ENCODE results near the gene HS2ST1. TPM values are rescaled to one million over a fixed set of nuclear protein-coding genes. Genes with fewer than 3 reads are reported as not detected.
"Not testable (repeated sequence)": the region's sequence is repeated elsewhere in the genome, so short reads cannot be mapped to it uniquely, and the experiment has no call there.

HS2ST1 gene
- polyA plus RNA-seq, 1 experiment = 22.4 TPM

DNA sequence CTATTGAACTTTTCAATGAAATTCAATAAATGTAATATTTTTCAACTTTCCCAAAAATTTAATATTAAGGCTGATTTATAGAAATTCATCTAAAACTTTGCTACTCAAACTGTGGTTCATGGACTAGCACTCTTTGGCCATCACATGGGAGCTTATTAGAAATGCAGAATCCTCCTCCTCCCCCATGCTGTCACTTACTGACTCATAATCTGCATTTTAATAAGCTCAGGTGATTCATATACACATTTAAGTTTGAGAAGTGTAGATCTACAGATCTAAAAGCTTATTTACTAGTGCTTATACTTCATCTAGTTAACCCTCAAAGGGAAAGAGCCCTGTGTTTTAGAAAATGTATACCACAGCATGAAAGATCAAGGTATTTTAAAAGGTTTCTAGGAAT is 84.3 kb downstream of the HS2ST1 start:
- POLR2A ChIA-PET = no interaction called here
- no peaks in the 10 kb centered on the region for H3K27me3 ChIP-seq (ENCODE audit: control insufficient read depth, insufficient read depth, low read length)
- CTCF ChIA-PET = no interaction called here

DNA sequence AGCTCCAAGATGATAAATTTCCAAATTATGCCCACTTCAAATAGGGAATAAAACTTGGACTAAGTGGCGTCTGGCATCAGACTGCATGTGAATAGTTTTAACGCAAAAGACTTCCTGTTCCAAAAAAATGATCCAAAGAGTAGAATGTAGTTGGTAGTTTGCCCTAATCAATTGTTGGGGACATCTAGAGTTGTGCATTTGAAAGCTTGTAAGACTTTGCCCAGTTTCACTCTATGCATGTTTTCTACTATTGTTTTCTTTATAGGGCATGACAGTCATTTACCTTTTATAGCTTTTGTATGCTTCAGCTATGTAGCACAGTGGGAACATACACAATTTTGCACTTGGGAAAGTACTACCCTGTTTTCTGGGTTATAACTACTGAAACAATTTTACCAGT is 86.0 kb downstream of the HS2ST1 start:
- Histone ChIP-seq H3K4me3 (ENCODE audit: low read depth, low read length) (no peak overlapping the region), H3K27me3 (ENCODE audit: control insufficient read depth, insufficient read depth, low read length) (no peaks in the 10 kb centered on the region), H3K9me3 (ENCODE audit: control insufficient read depth, insufficient read depth, low read length) (no peaks in the 10 kb centered on the region; the same call in 1 of the 2 replicates), H3K27ac (ENCODE audit: low read depth, low read length) (no peak overlapping the region)
- no peak for DNase-seq (ENCODE audit: low read depth, low spot score)
- ChIA-PET CTCF (interaction anchor here (0.8 to 1.7 kb wide), 3 partner anchors 36 to 167 kb away, joined by 3 to 5 read pairs (median 3); no protein-coding TSS in a partner anchor), POLR2A (no interaction called here)
- TF ChIP-seq, protein P1, sequence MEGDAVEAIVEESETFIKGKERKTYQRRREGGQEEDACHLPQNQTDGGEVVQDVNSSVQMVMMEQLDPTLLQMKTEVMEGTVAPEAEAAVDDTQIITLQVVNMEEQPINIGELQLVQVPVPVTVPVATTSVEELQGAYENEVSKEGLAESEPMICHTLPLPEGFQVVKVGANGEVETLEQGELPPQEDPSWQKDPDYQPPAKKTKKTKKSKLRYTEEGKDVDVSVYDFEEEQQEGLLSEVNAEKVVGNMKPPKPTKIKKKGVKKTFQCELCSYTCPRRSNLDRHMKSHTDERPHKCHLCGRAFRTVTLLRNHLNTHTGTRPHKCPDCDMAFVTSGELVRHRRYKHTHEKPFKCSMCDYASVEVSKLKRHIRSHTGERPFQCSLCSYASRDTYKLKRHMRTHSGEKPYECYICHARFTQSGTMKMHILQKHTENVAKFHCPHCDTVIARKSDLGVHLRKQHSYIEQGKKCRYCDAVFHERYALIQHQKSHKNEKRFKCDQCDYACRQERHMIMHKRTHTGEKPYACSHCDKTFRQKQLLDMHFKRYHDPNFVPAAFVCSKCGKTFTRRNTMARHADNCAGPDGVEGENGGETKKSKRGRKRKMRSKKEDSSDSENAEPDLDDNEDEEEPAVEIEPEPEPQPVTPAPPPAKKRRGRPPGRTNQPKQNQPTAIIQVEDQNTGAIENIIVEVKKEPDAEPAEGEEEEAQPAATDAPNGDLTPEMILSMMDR (IDR thresholded peaks at IDR 0.05; ENCODE audit: low read depth, low read length) = no peak

More for the DNA sequence above, 84.3 kb downstream of the HS2ST1 start:
- Histone ChIP-seq H3K9me3 (ENCODE audit: control insufficient read depth, insufficient read depth, low read length) (no peaks in the 10 kb centered on the region; the same call in 1 of the 2 replicates), H3K4me3 (ENCODE audit: low read depth, low read length) (no peak overlapping the region), H3K27ac (ENCODE audit: low read depth, low read length) (no peak overlapping the region)
- TF ChIP-seq, protein P1 (IDR thresholded peaks at IDR 0.05; ENCODE audit: low read depth, low read length) = no peak
- DNase-seq (ENCODE audit: low read depth, low spot score) = no peak

DNA sequence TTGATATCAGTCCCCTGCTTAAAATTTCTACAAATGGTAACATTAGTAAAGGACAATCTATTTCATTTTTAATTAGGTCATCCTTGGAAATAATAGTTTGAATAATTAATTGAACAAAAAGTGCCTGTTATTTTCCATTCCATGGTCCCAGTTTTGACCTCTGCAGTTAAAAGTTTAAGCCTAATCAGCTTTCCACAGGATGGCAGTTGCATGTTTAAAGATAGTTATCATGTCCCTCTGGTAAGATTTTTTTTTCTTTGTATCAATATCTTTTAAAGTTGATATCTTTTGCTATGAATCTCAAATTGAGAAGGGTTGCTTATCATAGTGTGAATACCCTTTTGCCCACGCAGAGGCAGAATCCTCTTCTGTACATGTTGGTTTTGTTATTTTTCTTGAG is 90.4 kb downstream of the HS2ST1 start:
- no peaks in the 10 kb centered on the region for H3K27me3 ChIP-seq (ENCODE audit: control insufficient read depth, insufficient read depth, low read length)
- POLR2A ChIA-PET = no interaction called here
- no peak overlapping the region for H3K4me3 ChIP-seq (ENCODE audit: low read depth, low read length)
- TF ChIP-seq, protein P1 (IDR thresholded peaks at IDR 0.05; ENCODE audit: low read depth, low read length) = no peak
- no peak overlapping the region for H3K27ac ChIP-seq (ENCODE audit: low read depth, low read length)
- CTCF ChIA-PET = no interaction called here
- no peak for DNase-seq (ENCODE audit: low read depth, low spot score)
- H3K9me3 ChIP-seq (ENCODE audit: control insufficient read depth, insufficient read depth, low read length) = no peaks in the 10 kb centered on the region; the same call in 1 of the 2 replicates

DNA sequence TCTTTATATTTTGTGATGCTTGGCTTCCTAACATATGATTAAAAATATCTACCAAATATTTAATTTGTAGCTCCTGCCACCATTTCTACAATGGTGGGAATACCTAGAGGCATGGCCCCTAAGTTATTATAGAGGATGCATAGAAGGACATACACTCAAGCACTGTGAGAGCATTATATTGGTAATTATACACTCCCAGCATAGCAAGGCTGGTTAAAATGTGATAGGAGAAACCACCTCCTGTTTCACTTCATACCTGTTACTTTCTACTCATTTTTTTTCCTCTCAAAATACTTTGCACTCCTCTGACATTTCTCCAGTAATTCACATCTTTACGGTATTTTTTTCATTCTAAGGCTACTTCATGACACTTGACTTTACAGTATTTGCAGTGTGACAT is 92.9 kb downstream of the HS2ST1 start:
- Histone ChIP-seq H3K9me3 (ENCODE audit: control insufficient read depth, insufficient read depth, low read length) (no peaks in the 10 kb centered on the region; the same call in 1 of the 2 replicates), H3K27me3 (ENCODE audit: control insufficient read depth, insufficient read depth, low read length) (no peaks in the 10 kb centered on the region), H3K4me3 (ENCODE audit: low read depth, low read length) (no peak overlapping the region), H3K27ac (ENCODE audit: low read depth, low read length) (no peak overlapping the region)
- DNase-seq (ENCODE audit: low read depth, low spot score) = no peak
- TF ChIP-seq, protein P1 (IDR thresholded peaks at IDR 0.05; ENCODE audit: low read depth, low read length) = no peak
- ChIA-PET CTCF (no interaction called here), POLR2A (no interaction called here)

DNA sequence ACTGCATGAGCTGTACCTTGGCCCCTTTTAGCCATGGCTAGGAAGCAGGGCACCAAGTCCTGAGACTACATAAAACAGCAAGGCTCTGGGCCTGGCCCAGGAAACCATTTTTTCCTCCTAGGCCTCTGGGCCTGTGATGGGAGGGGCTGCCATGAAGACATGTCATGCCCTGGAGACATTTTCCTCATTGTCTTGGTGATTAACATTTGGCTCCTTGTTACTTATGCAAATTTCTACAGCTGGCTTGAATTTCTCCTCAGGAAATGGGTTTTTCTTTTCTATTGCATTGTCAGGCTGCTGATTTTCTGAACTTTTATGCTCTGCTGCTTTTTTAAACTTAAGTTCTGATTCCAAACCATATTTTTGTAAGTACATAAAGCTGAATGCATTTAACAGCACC is 99.0 kb downstream of the HS2ST1 start:
- H3K4me3 ChIP-seq (ENCODE audit: low read depth, low read length); H3K27me3 ChIP-seq (ENCODE audit: control insufficient read depth, insufficient read depth, low read length); POLR2A ChIA-PET; DNase-seq (ENCODE audit: low read depth, low spot score); H3K27ac ChIP-seq (ENCODE audit: low read depth, low read length); H3K9me3 ChIP-seq (ENCODE audit: control insufficient read depth, insufficient read depth, low read length): not testable (repeated sequence)
- CTCF ChIA-PET = interaction anchor here (0.8 kb wide), 1 partner anchor 309 kb away, joined by 3 read pairs; no protein-coding TSS in a partner anchor

All from AG04450 (cell line).